GM18909 (cell line): ENCODE results near the gene HLA-A.
"Not testable (repeated sequence)": the region's sequence is repeated elsewhere in the genome, so short reads cannot be mapped to it uniquely, and the experiment has no call there.

ENCODE experiments used
- ATAC-seq: cut with Tn5 transposase; IDR thresholded peaks from one replicate; pipeline ENCODE4 v1.9.1; 2021; ENCODE audit warnings: mild to moderate bottlenecking; ENCODE audit not compliant: unreplicated experiment, poor library complexity

The HLA-A gene

DNA sequence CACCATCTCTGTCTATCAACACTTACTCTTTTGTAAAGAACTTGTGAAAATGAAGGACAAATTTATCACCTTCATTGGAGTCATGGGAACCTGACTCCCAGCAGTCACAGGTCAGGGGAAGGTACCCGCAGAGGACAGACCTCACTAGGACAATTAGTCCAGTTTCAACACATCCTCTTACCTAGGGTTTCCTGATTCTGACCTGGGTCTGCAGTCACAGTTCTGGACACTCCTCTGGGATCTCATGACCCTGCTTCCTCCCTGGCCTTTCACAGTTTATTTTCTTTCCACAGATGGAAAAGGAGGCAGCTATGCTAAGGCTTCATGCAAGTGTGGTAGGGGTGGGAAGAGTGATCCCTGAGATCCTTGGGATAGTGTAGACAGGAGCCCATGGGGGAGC, 15.7 kb downstream of the HLA-A start:
- no peak for ATAC-seq

GRCh38 chr6:29958921-29959320, 16.6 kb downstream of the HLA-A start:
- ATAC-seq, result no peak

- no peak for ATAC-seq
These were observed 17.1 kb downstream of the HLA-A start for GRCh38 chr6:29959467-29959866.

GRCh38 chr6:29961966-29962365, 19.6 kb downstream of the HLA-A start:
- ATAC-seq, result no peak

- not testable (repeated sequence) for ATAC-seq
These were observed 21.4 kb downstream of the HLA-A start for GRCh38 chr6:29963697-29964096.

DNA sequence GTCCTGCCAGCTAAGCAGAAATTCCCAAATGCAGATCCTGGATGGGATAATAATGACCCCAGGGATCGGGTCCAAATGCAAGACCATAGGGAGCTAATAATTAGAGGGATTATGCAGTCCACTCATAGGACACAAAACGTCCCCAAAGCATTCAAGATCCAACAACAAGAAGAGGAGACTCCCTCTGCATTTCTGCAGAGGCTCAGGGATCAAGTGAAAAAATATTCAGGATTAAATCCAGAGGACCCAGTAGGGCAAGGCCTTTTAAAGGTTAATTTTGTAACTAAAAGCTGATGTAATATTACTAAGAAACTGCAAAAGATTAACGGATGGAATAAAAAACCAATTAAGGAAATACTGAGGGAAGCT, 22.2 kb downstream of the HLA-A start:
- ATAC-seq, result no peak

DNA sequence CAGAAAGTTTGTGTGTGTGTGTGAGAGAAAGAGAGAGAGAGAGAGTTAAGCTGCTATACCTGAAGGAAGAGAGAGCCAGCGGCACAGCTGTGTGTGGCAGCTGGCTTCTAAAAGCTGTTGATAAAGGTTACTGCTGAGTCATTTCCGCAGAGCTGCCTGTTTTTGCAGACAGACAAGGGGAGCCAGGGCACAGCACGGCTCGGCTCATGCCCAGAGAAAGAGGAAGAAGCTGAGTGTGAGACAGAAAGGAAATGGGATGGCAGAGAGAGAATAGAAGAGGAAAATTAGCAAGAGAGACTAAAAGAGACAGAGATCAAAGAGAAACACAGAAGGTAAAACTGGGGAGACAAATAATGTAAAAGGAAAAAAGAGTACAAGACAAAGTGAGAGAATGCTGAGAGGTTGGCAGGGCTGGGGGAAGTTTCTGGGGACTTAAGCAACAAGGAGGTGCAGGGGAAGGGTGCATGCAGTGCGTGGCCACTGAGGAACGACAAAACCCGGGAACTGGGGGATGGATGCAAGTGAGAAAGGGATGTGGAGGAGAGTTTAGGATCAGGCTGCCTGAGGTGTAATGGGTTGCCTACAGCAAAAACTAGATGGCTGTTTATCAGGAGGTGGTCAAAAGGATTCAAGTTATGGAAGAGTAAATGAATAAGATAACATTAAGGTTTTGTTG, 22.7 kb downstream of the HLA-A start:
- peak; percentile 88 for ATAC-seq

DNA sequence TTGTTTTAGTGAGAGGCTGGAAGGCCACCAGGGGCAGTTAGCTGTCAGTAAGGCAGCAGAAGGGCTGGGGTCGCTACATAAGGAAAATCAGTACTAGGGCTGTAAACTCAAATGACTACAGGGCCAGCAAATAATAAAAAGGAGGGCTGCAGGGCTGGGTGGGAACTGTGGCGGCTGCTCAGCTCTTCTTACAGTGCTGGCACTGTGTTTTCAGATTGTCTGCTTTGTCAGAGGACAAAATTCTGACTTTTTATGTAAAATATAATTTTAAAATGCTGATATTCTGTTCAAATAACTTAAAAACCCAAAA, 23.2 kb downstream of the HLA-A start:
- no peak for ATAC-seq

DNA sequence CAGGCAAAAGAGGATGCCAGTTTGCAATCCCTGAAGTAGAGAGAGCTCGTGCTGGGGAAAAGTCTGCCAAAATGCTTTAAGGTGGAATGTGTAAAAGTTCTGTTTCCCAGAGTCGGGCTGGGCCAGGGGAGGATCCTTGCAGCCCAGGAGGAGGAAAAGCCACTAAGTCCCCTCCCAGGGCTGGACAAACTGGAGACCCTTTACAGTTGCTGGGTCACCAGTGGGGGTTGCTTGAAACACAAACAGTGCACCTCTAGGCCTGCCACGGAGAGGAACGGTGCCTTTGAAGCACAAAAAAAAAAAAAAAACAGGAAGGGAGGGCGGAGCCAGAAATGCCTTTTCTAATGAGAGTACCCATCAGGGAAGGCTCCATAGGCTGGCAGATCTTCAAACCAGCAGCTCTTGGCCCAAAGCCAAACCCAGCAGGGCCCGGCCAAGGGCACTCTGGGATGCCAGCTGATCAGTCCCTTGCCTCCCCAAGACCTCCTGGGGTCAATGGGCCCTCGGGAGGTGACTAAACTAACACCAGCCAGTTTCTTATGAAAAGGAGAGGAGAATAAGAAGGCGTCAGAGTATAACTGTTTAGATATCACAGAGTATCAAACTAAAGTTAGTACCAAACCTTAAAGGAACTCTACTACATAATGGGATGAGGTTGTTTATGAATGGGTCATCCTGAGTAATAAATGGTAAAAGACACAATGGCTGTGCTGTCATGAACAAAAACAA, 23.7 kb downstream of the HLA-A start:
- ATAC-seq, result no peak

DNA sequence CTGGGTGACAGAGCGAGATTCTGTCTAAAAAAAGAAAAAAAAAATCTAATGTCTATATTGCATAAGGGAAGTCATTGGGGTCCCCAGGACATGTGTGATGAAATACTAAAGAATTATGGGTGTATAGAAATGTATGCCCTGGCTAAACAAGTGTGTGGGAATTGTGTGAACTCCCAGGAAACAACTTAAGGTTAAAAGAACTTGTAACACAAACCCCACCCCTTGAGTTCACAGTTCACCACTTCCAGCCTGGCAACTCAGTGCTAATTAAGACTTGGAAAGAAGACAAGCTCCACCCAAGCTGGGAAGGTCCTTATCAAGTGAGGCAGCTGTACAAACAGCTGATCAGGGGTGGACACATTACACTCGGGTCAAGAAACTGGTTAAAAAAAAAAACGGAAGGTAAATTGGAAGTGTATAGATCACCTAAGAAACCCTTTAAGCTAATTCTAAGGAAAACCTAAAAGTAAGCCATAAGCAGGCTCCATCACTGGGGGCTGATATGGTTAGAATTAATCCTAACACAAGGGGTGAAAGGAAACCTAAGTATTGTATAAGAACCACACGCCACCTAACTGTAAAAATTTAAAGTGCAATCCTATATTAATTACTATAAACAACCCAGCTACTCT, 25.2 kb downstream of the HLA-A start:
- ATAC-seq, result no peak

DNA sequence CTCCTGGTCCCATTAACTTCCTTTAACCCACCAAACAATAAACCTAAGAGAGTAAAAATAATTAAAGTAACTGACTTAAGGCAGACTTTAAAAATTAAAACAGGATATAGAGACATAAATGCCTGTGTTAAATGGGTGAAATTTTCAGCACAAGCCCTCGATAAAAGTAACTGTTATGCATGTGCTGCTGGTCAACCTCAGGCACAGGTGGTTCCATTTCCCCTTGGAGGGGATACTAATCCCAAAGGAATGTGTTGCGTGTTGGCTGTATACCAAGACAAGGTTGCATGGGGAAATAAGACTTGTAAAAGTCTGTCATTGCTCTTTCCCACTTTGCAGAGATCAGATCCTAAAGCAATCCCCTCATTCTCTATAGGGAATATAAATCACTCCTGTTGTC, 25.8 kb downstream of the HLA-A start:
- ATAC-seq, result no peak

DNA sequence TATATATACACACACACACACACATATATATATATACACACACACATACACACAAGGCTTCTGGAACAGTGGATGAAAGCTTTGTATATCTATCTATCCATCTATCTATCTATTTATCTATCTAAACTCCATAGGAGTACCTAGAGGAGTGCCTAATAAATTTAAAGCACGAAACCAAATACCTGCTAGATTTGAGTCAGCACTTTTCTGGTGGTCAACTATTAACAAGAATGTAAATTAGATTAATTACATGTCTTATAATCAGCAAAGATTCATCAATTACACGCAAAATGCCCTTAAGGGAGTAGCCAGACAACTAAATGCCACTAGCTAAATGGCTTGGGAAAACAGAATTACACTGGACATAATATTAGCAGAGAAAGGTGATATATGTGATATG, 26.6 kb downstream of the HLA-A start:
- no peak for ATAC-seq

- no peak for ATAC-seq
These were observed 28.4 kb downstream of the HLA-A start for GRCh38 chr6:29970711-29971110.

DNA sequence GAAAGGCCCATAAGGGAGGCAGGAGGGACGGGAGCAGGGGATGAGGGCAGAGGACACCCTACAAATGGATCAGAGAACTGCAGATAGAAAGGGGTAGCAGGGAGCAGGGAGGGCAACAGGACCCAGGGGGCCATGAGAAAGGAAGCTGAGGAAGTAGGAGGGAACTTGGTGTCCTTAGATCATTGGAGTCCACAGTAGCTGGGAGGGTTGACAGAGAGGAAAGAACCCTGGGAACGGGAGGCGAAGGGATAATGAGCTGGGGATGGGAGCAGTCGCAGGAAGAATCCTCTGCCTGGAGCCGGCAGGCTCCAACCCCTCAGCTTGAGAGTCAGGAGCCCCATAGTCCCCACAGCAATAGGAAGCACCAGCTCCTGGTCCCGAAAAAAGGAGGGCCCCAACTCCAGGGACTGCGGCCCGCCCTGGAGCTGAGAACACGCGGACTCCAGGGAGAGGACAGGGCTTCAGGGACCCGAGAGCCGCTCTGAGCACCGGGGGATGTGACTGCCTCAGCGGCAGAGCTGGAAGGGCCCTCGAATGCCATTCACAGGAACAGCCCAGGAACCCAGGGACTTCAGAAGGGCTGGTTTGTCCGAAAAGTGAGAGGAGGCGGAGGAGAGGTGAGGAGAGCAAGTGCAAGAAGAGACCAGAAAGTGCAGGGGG, 32.7 kb downstream of the HLA-A start:
- no peak for ATAC-seq

DNA sequence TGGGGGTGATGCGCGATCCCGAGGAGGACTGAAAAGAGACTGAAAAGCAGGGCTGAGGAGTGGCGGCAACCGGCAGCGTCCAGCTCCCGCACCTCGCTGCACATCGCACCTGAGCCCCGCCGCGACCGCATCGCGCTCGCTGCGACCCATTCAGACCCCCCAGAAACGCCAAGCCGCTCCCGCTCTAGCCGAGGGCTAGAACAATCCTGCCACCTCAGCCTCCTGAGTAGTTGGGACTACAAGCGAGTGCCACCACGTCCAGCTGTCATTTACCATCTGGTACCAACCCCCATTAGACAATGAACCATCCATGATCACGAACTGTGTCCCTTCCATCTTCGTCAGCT, 33.2 kb downstream of the HLA-A start:
- no peak for ATAC-seq

GRCh38 chr6:29976253-29976587, 33.9 kb downstream of the HLA-A start:
- ATAC-seq, result peak; percentile 12

DNA sequence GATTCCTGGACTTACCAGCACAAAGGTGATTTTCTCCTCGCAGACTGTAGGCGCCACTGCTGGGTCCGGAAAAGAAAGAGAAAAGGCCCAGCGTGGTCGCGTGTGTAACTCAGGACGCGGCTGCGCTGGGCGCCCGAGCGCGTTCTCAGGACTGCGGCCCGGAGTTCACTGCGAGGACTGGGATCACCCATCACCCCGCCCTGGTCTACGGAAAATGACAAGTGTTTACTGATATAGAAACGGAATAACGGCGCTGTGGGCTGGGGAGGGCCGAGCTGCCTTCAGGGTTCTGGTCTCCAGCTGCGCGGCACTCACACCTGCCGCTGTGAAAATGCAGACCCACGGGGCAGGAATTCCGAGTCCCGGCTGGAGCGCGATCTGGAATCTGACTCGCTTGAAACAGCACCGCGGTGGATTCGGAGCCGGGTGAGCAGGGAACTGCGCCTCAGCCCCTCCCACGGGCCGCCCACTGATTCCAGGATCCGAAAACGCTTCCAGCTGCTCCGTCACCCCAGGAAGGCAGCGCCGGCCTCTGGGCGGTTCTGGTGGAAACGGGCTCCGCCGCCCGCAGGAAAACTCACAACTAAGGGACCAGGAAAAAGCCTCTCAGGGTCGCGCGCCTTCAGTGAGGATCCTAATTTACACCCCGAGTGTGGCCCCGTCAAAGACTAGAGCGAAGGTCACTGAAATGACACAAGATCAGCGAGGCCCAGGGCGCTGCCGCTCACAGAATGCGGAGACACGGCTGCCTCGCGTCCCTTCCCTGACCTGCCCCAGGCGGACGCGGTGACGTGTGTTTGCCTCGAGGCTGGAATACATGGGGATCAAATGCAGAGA, 34.5 kb downstream of the HLA-A start:
- ATAC-seq, result peak; percentile 65

DNA sequence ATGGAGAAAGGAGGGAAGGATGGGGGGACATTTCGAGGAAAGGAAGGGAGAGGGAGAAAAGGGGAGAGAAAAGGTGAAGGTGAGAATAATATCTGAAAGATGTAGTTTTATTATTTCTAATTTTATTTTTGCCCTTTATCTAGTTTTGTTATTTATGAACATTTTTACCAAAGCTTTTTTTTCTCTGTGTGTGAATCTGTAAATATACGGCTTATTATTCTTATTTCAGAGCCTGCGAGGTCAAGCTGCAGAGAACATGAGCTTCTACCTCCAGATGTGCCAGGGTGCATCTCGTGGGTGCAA, 35.0 kb downstream of the HLA-A start:
- no peak for ATAC-seq

- not testable (repeated sequence) for ATAC-seq
These were observed 37.7 kb downstream of the HLA-A start for GRCh38 chr6:29980013-29980412.

- no peak for ATAC-seq
These were observed 38.2 kb downstream of the HLA-A start for GRCh38 chr6:29980511-29980910.
